Activated T-cell treated with anti-CD3 and anti-CD28 coated beads, Interleukin-2, amount 50 U/mL, for 72 hours (primary cell): ENCODE data around the gene PIP5K1B. TPM values are rescaled to one million over a fixed set of nuclear protein-coding genes. Genes with fewer than 3 reads are reported as not detected.
A peak's percentile ranks its signal among the peaks of the same experiment; 100 is the strongest.

ENCODE experiments used
- ATAC-seq, 2 donors: fragments of 150-1000 bp; cut with Tn5 transposase; replicated peaks in 1 of 2; 2 replicates each; pipeline ENCODE4 v1.10.0; 2021; ENCODE audit warnings: moderate library complexity in 2 of 2, mild to moderate bottlenecking in 1 of 2
- DNase-seq, 2 donors: peaks; one replicate each; pipeline ENCODE4 v3.0.0; 2021 to 2022; ENCODE audit warnings: mixed read lengths in 1 of 2
- H3K27ac Mint-ChIP-seq: one replicate; pipeline ENCODE4 v1.8.0; 2022; ENCODE audit warnings: mild to moderate bottlenecking, moderate library complexity, mixed read lengths
- H3K27me3 Mint-ChIP-seq: one replicate; pipeline ENCODE4 v1.8.0; 2022; ENCODE audit warnings: low read depth, mixed read lengths
- H3K36me3 Mint-ChIP-seq, 2 donors: one replicate each; pipeline ENCODE4 v1.8.0; 2022; ENCODE audit warnings: mixed read lengths in 2 of 2, mild to moderate bottlenecking in 1 of 2; ENCODE audit not compliant: insufficient read depth in 2 of 2
- H3K4me1 Mint-ChIP-seq: one replicate; pipeline ENCODE4 v1.8.0; 2022; ENCODE audit warnings: low read depth, mixed read lengths
- H3K4me3 Mint-ChIP-seq, 2 donors: one replicate each; pipeline ENCODE4 v1.8.0; 2022; ENCODE audit warnings: mild to moderate bottlenecking in 2 of 2, mixed read lengths in 2 of 2, moderate library complexity in 2 of 2
- H3K9me3 Mint-ChIP-seq, 2 donors: one replicate each; pipeline ENCODE4 v1.8.0; 2022; ENCODE audit warnings: mixed read lengths in 2 of 2
- total RNA-seq, 2 donors: library from RNA; stranded (reverse); gene quantifications; one replicate each; pipeline ENCODE4 v1.2.3, GENCODE V29; 2022

Gene PIP5K1B
- total RNA-seq, 2 donors from 2014 or later: 2.5 to 2.8 TPM

GRCh38 chr9:68963416-68963815 lies 258.4 kb downstream of the PIP5K1B start:
- Mint-ChIP-seq H3K27me3 (peaks cover 52% of the 10 kb centered on the region), H3K4me3 (no peak overlapping the region), H3K36me3 (no peaks in the 10 kb centered on the region), H3K27ac (no peak overlapping the region), H3K4me1 (no peaks in the 10 kb centered on the region), H3K9me3 (no peaks in the 10 kb centered on the region)
- no peak for DNase-seq
- no peak for ATAC-seq

GRCh38 chr9:68964102-68964541 lies 259.1 kb downstream of the PIP5K1B start:
- H3K4me3 Mint-ChIP-seq: no peak overlapping the region
- no peaks in the 10 kb centered on the region for H3K9me3 Mint-ChIP-seq
- no peak overlapping the region for H3K27ac Mint-ChIP-seq
- no peaks in the 10 kb centered on the region for H3K4me1 Mint-ChIP-seq
- ATAC-seq (no peak), DNase-seq (no peak)
- H3K27me3 Mint-ChIP-seq: peaks cover 52% of the 10 kb centered on the region
- H3K36me3 Mint-ChIP-seq: no peaks in the 10 kb centered on the region

GRCh38 chr9:68964765-68965164 lies 259.7 kb downstream of the PIP5K1B start:
- no peak overlapping the region for H3K27ac Mint-ChIP-seq
- DNase-seq: no peak
- no peaks in the 10 kb centered on the region for H3K36me3 Mint-ChIP-seq
- no peaks in the 10 kb centered on the region for H3K4me1 Mint-ChIP-seq
- H3K9me3 Mint-ChIP-seq: no peaks in the 10 kb centered on the region
- H3K4me3 Mint-ChIP-seq: no peak overlapping the region
- H3K27me3 Mint-ChIP-seq: peaks cover 46% of the 10 kb centered on the region
- no peak for ATAC-seq

GRCh38 chr9:68966496-68966944 lies 261.5 kb downstream of the PIP5K1B start:
- H3K9me3 Mint-ChIP-seq: no peaks in the 10 kb centered on the region
- no peak overlapping the region for H3K4me3 Mint-ChIP-seq
- DNase-seq (no peak), ATAC-seq (no peak)
- peaks cover 3% of the 10 kb centered on the region for H3K4me1 Mint-ChIP-seq
- peaks cover 29% of the 10 kb centered on the region for H3K27me3 Mint-ChIP-seq
- H3K36me3 Mint-ChIP-seq: peaks cover 0 to under 1% of the 10 kb centered on the region in 2 donors
- no peak overlapping the region for H3K27ac Mint-ChIP-seq

GRCh38 chr9:68967800-68968199 lies 262.8 kb downstream of the PIP5K1B start:
- Mint-ChIP-seq H3K9me3 (no peaks in the 10 kb centered on the region), H3K27ac (no peak overlapping the region), H3K36me3 (peaks cover 0 to 3% of the 10 kb centered on the region in 2 donors), H3K4me1 (peaks cover 9% of the 10 kb centered on the region), H3K27me3 (peaks cover 25% of the 10 kb centered on the region), H3K4me3 (no peak overlapping the region)
- ATAC-seq (no peak), DNase-seq (no peak)

- peaks cover 22% of the 10 kb centered on the region for H3K4me1 Mint-ChIP-seq
- ATAC-seq (no peak), DNase-seq (no peak)
- peaks cover 2 to 3% of the 10 kb centered on the region in 2 donors for H3K36me3 Mint-ChIP-seq
- H3K4me3 Mint-ChIP-seq: no peak overlapping the region
- no peak overlapping the region for H3K27ac Mint-ChIP-seq
- H3K27me3 Mint-ChIP-seq: peaks cover 18% of the 10 kb centered on the region
- no peaks in the 10 kb centered on the region for H3K9me3 Mint-ChIP-seq
Measured at GRCh38 chr9:68969538-68969937, 264.5 kb downstream of the PIP5K1B start.

- DNase-seq (no peak), ATAC-seq (no peak)
- H3K4me1 Mint-ChIP-seq: peaks cover 28% of the 10 kb centered on the region
- H3K4me3 Mint-ChIP-seq: no peak overlapping the region
- H3K36me3 Mint-ChIP-seq: peaks cover 2 to 3% of the 10 kb centered on the region in 2 donors
- peaks cover 18% of the 10 kb centered on the region for H3K27me3 Mint-ChIP-seq
- no peaks in the 10 kb centered on the region for H3K9me3 Mint-ChIP-seq
- no peak overlapping the region for H3K27ac Mint-ChIP-seq
Measured at GRCh38 chr9:68970151-68970550, 265.1 kb downstream of the PIP5K1B start.

- H3K27ac Mint-ChIP-seq: peak overlapping the region; percentile 93
- DNase-seq (no peak), ATAC-seq (no peak)
- H3K4me1 Mint-ChIP-seq: peaks cover 46% of the 10 kb centered on the region
- H3K36me3 Mint-ChIP-seq: peaks cover 5 to 14% of the 10 kb centered on the region in 2 donors
- H3K27me3 Mint-ChIP-seq: no peaks in the 10 kb centered on the region
- peaks cover 0 to 2% of the 10 kb centered on the region in 2 donors for H3K9me3 Mint-ChIP-seq
- H3K4me3 Mint-ChIP-seq: peak overlapping the region; percentile 31 to 58
Measured at GRCh38 chr9:68973619-68974018, 268.6 kb downstream of the PIP5K1B start.

- Mint-ChIP-seq H3K9me3 (peaks cover 0 to 2% of the 10 kb centered on the region in 2 donors), H3K27ac (peak overlapping the region; percentile 93), H3K27me3 (no peaks in the 10 kb centered on the region), H3K4me3 (peak overlapping the region; percentile 31 to 58), H3K36me3 (peaks cover 5 to 14% of the 10 kb centered on the region in 2 donors), H3K4me1 (peaks cover 54% of the 10 kb centered on the region)
- peak; percentile 95 to 96 for ATAC-seq
- DNase-seq: peak; percentile 54 to 56
Measured at GRCh38 chr9:68974431-68974830, 269.4 kb downstream of the PIP5K1B start.

- ATAC-seq (peak in 1 of 2 donors; percentile 6), DNase-seq (no peak)
- peaks cover 5 to 14% of the 10 kb centered on the region in 2 donors for H3K36me3 Mint-ChIP-seq
- peak overlapping the region; percentile 12 to 58 for H3K4me3 Mint-ChIP-seq
- peaks cover 0 to 2% of the 10 kb centered on the region in 2 donors for H3K9me3 Mint-ChIP-seq
- no peaks in the 10 kb centered on the region for H3K27me3 Mint-ChIP-seq
- H3K27ac Mint-ChIP-seq: peak overlapping the region; percentile 93
- peaks cover 58% of the 10 kb centered on the region for H3K4me1 Mint-ChIP-seq
Measured at GRCh38 chr9:68974901-68975300, 269.9 kb downstream of the PIP5K1B start.

GRCh38 chr9:68975365-68976043 lies 270.5 kb downstream of the PIP5K1B start:
- Mint-ChIP-seq H3K4me3 (peak overlapping the region in 1 of 2 donors; percentile 42), H3K27me3 (no peaks in the 10 kb centered on the region), H3K36me3 (peaks cover 5 to 14% of the 10 kb centered on the region in 2 donors), H3K9me3 (peaks cover 0 to 2% of the 10 kb centered on the region in 2 donors), H3K4me1 (peaks cover 65% of the 10 kb centered on the region), H3K27ac (peak overlapping the region; percentile 5)
- ATAC-seq (no peak), DNase-seq (no peak)

GRCh38 chr9:68978066-68978465 lies 273.0 kb downstream of the PIP5K1B start:
- DNase-seq (no peak), ATAC-seq (no peak)
- no peaks in the 10 kb centered on the region for H3K27me3 Mint-ChIP-seq
- peaks cover 66% of the 10 kb centered on the region for H3K4me1 Mint-ChIP-seq
- H3K27ac Mint-ChIP-seq: no peak overlapping the region
- no peak overlapping the region for H3K4me3 Mint-ChIP-seq
- H3K9me3 Mint-ChIP-seq: peaks cover 0 to 2% of the 10 kb centered on the region in 2 donors
- peaks cover 5 to 11% of the 10 kb centered on the region in 2 donors for H3K36me3 Mint-ChIP-seq

- no peaks in the 10 kb centered on the region for H3K27me3 Mint-ChIP-seq
- H3K27ac Mint-ChIP-seq: no peak overlapping the region
- no peak for DNase-seq
- H3K4me1 Mint-ChIP-seq: peaks cover 67% of the 10 kb centered on the region
- H3K4me3 Mint-ChIP-seq: no peak overlapping the region
- H3K9me3 Mint-ChIP-seq: peaks cover 0 to 2% of the 10 kb centered on the region in 2 donors
- peaks cover 5 to 11% of the 10 kb centered on the region in 2 donors for H3K36me3 Mint-ChIP-seq
- ATAC-seq: no peak
Measured at GRCh38 chr9:68978501-68978900, 273.5 kb downstream of the PIP5K1B start.
